ENCODE measurements around the gene CLDN16. TPM values are rescaled to one million over a fixed set of nuclear protein-coding genes. Genes with fewer than 3 reads are reported as not detected.

Gene CLDN16
- total RNA-seq, 2 experiments from 2014 or later: not detected

DNA sequence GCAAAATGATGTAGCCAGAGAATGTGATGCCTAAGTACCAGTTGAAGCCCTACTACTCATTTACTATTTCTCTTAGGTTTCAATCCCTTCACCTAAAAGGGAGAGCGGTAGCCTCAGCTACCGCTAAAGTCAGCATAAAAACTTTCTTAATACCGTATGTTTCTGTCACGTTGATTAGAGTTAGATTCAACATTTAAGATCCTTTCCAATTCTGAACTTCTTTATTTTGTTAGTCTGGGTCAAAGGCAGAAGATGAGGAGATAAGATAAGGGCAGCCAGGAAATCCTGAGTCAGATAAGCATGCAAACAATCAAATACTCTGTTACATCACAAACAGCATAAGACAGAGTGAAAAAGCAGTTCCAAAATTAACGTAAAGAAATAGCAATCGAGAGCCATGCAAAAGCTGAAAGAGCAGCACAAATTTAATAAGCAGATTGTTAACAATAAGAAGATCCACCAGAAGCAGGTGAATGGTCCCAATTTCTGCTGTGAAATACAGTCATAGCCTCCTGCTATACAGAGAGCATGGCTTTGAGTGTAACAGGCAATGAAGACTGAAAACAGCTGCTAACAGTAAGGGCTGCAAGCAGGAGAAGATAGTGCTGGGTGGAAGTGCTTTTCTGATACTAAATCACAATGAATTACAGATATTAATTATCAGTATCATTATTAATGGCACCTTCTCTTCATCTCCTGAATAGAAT, 58.8 kb downstream of the CLDN16 start:
- H3K27ac Mint-ChIP-seq: no peak overlapping the region
- H3K9me3 Mint-ChIP-seq (ENCODE audit: insufficient read depth): no peaks in the 10 kb centered on the region
- DNase-seq (no peak), ATAC-seq (no peak)
- CTCF ChIA-PET: interaction anchor here (0.7 kb wide), 2 partner anchors 100 to 918 kb away, joined by 3 read pairs; no protein-coding TSS in a partner anchor
- peaks cover 9% of the 10 kb centered on the region for H3K4me1 Mint-ChIP-seq (ENCODE audit: low read depth)
- POLR2A ChIA-PET: no interaction called here
- H3K36me3 Mint-ChIP-seq (ENCODE audit: low read depth): no peaks in the 10 kb centered on the region
- H3K27me3 Mint-ChIP-seq (ENCODE audit: low read depth): no peaks in the 10 kb centered on the region
- no peak overlapping the region for H3K4me3 Mint-ChIP-seq

DNA sequence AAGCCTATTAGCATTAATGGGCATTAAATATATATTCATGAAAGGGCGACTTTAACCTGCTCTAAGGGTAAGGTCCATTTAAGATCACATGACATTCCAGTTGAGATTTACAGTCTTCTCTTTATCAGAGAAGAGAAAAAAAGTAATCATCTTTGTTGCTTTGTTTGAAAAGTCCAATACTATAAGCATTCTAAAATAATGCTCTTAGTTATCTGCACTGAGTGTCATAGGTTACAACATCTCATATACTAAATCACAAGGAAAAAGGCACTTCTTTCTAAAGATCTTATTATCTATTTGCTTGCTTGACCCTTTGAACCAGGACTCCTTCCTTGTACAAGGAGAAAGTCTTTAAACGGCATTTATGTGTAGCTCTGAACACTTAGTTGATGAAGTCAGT, 60.3 kb downstream of the CLDN16 start:
- Mint-ChIP-seq H3K9me3 (ENCODE audit: insufficient read depth) (no peaks in the 10 kb centered on the region), H3K27ac (no peak overlapping the region), H3K36me3 (ENCODE audit: low read depth) (no peaks in the 10 kb centered on the region), H3K4me3 (no peak overlapping the region), H3K4me1 (ENCODE audit: low read depth) (peaks cover 9% of the 10 kb centered on the region), H3K27me3 (ENCODE audit: low read depth) (no peaks in the 10 kb centered on the region)
- no peak for DNase-seq
- CTCF ChIA-PET: no interaction called here
- POLR2A ChIA-PET: no interaction called here
- ATAC-seq: no peak

DNA sequence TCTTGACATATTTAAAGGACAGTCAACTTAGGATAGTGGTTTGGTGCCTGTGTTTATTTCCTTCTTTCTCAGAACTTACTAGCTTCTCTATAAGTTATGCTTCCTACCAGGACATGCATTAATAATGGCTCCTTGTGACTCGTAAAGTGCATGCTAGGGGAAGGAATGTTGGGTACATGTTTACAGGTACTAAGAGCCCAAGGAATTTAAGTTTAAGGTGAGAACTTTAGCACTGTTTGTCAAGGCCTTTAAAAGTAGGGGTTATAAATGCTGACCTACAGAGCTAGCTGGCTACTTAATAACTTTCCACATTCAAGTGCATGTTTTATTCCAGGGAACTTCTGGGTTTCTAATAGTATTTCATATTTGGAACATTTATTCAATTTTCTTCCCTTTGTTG, 61.8 kb downstream of the CLDN16 start, which contains the start of gene TMEM207:
Gene TMEM207 (minus strand): TSS at position 101 of the 400 bp plus-strand sequence. CDS start 92 bp downstream, at position 9.
- Mint-ChIP-seq H3K4me3 (no peak within 1 kb of the TSS), H3K36me3 (ENCODE audit: low read depth) (no peaks in the 10 kb centered on the region), H3K27ac (no peak within 1 kb of the TSS), H3K27me3 (ENCODE audit: low read depth) (peaks cover 3% of the 10 kb centered on the region), H3K9me3 (ENCODE audit: insufficient read depth) (no peaks in the 10 kb centered on the region), H3K4me1 (ENCODE audit: low read depth) (peaks cover 9% of the 10 kb centered on the region)
- ATAC-seq (no peak), DNase-seq (no peak)
- CTCF ChIA-PET: no interaction called here
- POLR2A ChIA-PET: no interaction called here

DNA sequence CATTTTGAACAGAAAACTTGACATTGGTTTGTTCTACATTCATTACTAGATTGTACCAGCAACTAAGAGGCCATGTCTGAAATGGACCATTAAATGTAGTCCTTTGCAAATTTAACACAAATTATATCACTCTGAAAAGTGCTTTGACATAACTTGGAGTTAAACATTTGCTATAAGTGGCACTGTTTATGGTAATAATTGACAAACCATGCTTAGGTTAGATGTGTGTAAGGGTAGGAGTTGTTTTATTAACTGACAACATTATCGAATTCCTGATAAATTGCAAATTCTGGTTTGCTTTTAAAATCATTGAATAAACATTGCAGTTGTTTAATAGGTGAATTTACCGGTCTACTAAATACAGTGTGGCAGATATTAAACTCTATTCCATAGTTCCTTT, 67.9 kb downstream of the CLDN16 start:
- Mint-ChIP-seq H3K36me3 (ENCODE audit: low read depth) (no peaks in the 10 kb centered on the region), H3K27ac (no peak overlapping the region), H3K27me3 (ENCODE audit: low read depth) (peaks cover 11% of the 10 kb centered on the region), H3K9me3 (ENCODE audit: insufficient read depth) (no peaks in the 10 kb centered on the region), H3K4me3 (no peak overlapping the region), H3K4me1 (ENCODE audit: low read depth) (no peaks in the 10 kb centered on the region)
- ChIA-PET POLR2A (no interaction called here), CTCF (no interaction called here)
- ATAC-seq (no peak), DNase-seq (no peak)

DNA sequence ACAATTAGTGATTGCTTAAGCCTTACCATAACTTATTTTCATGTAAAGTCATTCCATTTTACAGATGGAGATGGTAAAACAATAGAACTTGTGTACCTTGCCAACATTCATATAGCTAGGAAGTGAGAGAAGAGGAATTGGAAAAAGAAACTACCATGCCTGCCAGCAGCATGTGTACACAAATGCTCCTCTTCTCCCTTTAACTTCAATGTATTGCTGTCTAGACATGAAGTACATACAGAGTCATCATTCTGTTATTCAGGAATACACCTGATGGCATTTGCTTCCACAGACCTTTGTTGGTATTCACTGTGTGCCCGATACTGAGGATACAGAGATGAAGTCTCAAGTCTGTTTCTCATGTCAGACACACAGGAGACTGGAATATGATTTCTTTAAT, 68.8 kb downstream of the CLDN16 start:
- no peaks in the 10 kb centered on the region for H3K9me3 Mint-ChIP-seq (ENCODE audit: insufficient read depth)
- no peak overlapping the region for H3K4me3 Mint-ChIP-seq
- peaks cover 11% of the 10 kb centered on the region for H3K27me3 Mint-ChIP-seq (ENCODE audit: low read depth)
- CTCF ChIA-PET: no interaction called here
- H3K4me1 Mint-ChIP-seq (ENCODE audit: low read depth): no peaks in the 10 kb centered on the region
- ATAC-seq: no peak
- H3K27ac Mint-ChIP-seq: no peak overlapping the region
- POLR2A ChIA-PET: no interaction called here
- H3K36me3 Mint-ChIP-seq (ENCODE audit: low read depth): no peaks in the 10 kb centered on the region
- no peak for DNase-seq

DNA sequence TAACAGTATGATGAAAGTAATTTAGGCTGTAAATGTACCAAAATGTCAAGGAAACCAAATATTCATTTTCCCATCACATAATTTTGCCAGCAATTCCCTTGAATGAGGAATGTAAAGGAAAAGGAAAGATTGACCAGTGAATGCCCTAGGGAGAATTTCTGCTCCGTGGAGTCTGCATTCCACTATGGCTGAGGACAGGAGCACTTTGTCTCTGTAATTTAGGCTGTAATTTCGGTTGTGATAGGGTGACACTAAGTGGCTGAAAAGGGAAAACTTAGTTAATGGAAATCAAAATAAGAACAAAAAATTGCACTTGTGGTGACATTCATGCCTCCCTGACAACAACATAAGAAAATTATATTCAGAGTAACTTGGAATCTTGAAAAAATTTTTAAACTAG, 70.1 kb downstream of the CLDN16 start:
- ChIA-PET POLR2A (no interaction called here), CTCF (no interaction called here)
- Mint-ChIP-seq H3K27me3 (ENCODE audit: low read depth) (peaks cover 14% of the 10 kb centered on the region), H3K27ac (no peak overlapping the region), H3K4me1 (ENCODE audit: low read depth) (no peaks in the 10 kb centered on the region), H3K36me3 (ENCODE audit: low read depth) (no peaks in the 10 kb centered on the region), H3K9me3 (ENCODE audit: insufficient read depth) (no peaks in the 10 kb centered on the region), H3K4me3 (no peak overlapping the region)
- ATAC-seq (no peak), DNase-seq (no peak)

Other genes starting within 250 kb of the CLDN16 start
- not detected for gene CLDN1, start 65.7 kb upstream of the CLDN16 start, total RNA-seq
- gene TMEM207, start 61.7 kb downstream of the CLDN16 start, total RNA-seq: not detected
- gene IL1RAP, start 125.9 kb downstream of the CLDN16 start, total RNA-seq: 10 to 100 TPM; 10.3 to 11.6 TPM

Measured in activated CD8-positive, alpha-beta T cell treated with anti-CD3 and anti-CD28 coated beads, Interleukin-2, amount 10 ng/mL, durations not matched to agents 7 days and 5 days (primary cell).